OCI-LY3 (cell line): Measurements from ENCODE around the gene LAMA3.

Experiments used
- H2AFZ ChIP-seq: fragments of 200-600, 300-600 bp; shearing (Covaris generic); 2 replicates; pipeline ENCODE4 v1.6.0; 2014; ENCODE audit warnings: antibody characterized with exemption, low read depth, low read length
- H3K27ac ChIP-seq: fragments of 200-600, 300-600 bp; sonication (generic); 2 replicates; pipeline ENCODE4 v1.5.1; 2014; ENCODE audit warnings: mild to moderate bottlenecking, low read length, moderate library complexity, mixed read lengths
- H3K27me3 ChIP-seq: fragments of 200-600, 300-600 bp; sonication (generic); 2 replicates; pipeline ENCODE4 v1.6.1; 2014; ENCODE audit warnings: low read depth, low read length, mixed read lengths
- H3K36me3 ChIP-seq: fragments of 200-600, 300-600 bp; sonication (generic); replicated peaks from 2 replicates; pipeline ENCODE3; 2014; ENCODE audit warnings: low read depth, low read length, mixed read lengths
- H3K4me1 ChIP-seq: fragments of 300-600, 200-600 bp; sonication (generic); 2 replicates; pipeline ENCODE4 v1.6.1; 2014; ENCODE audit warnings: low read length, mixed read lengths
- H3K4me2 ChIP-seq: fragments of 200-600, 300-600 bp; sonication (generic); 2 replicates; pipeline ENCODE4 v1.6.1; 2014; ENCODE audit warnings: low read length, mixed read lengths
- H3K4me3 ChIP-seq: fragments of 300-600, 200-600 bp; sonication (generic); 2 replicates; pipeline ENCODE4 v1.5.1; 2014; ENCODE audit warnings: antibody characterized with exemption, mild to moderate bottlenecking, low read length, moderate library complexity
- H3K79me2 ChIP-seq: fragments of 300-600, 200-600 bp; shearing (Covaris generic); 2 replicates; pipeline ENCODE4 v1.6.1; 2014; ENCODE audit warnings: mild to moderate bottlenecking, low read length, mixed read lengths
- H3K9ac ChIP-seq: fragments of 300-600, 200-600 bp; shearing (Covaris generic); 2 replicates; pipeline ENCODE4 v1.6.0; 2014; ENCODE audit warnings: mild to moderate bottlenecking, low read length, moderate library complexity
- H3K9me3 ChIP-seq: fragments of 200-600, 300-600 bp; shearing (Covaris generic); 2 replicates; pipeline ENCODE4 v1.6.1; 2014; ENCODE audit warnings: low read length, mixed read lengths; ENCODE audit not compliant: insufficient read depth
- H4K20me1 ChIP-seq: fragments of 200-600, 300-600 bp; sonication (generic); 2 replicates; pipeline ENCODE4 v1.6.1; 2016; ENCODE audit warnings: low read length, mixed read lengths; ENCODE audit not compliant: insufficient read depth
- EZH2phosphoT487 ChIP-seq: fragments of 200-600 bp; shearing (Covaris generic); IDR thresholded peaks from 2 replicates; pipeline ENCODE4 v1.6.1; 2018; ENCODE audit warnings: antibody characterized with exemption, mixed run types, low read depth
- TF ChIP-seq, protein P1 (sequence below): fragments of 200-600, 300-600 bp; sonication (generic); IDR thresholded peaks from 2 replicates; pipeline ENCODE4 v1.5.1; 2014; ENCODE audit warnings: antibody characterized with exemption, low read length, low read depth

LAMA3 gene

DNA sequence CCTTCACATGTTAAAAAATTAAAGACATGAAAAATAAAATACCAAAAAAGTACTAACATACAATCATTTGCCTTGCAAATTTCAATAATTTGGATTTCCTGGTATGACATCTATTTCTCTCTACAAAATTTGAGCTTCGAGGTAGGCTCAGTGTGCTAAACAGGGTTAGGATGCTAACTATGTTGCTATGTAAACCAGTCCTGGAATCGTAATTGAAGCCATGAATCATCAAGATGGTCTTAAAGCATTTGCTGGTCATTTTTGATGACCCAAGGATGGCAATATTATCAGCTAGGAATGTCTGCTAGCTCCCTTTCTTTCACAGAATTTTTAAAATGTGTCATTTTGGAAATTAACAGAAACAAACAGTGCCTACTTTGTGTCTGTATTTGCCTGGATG lies 217.4 kb downstream of the LAMA3 start:
- Histone ChIP-seq H3K36me3 (no peaks in the 10 kb centered on the region), H2AFZ (no peak overlapping the region), H3K4me1 (peaks cover 10% of the 10 kb centered on the region), H3K79me2 (no peaks in the 10 kb centered on the region), H4K20me1 (no peaks in the 10 kb centered on the region), H3K27ac (no peak overlapping the region), H3K9ac (no peak overlapping the region), H3K4me3 (no peak overlapping the region), H3K27me3 (no peaks in the 10 kb centered on the region), H3K4me2 (no peak overlapping the region), H3K9me3 (no peaks in the 10 kb centered on the region)
- TF ChIP-seq, protein P1, sequence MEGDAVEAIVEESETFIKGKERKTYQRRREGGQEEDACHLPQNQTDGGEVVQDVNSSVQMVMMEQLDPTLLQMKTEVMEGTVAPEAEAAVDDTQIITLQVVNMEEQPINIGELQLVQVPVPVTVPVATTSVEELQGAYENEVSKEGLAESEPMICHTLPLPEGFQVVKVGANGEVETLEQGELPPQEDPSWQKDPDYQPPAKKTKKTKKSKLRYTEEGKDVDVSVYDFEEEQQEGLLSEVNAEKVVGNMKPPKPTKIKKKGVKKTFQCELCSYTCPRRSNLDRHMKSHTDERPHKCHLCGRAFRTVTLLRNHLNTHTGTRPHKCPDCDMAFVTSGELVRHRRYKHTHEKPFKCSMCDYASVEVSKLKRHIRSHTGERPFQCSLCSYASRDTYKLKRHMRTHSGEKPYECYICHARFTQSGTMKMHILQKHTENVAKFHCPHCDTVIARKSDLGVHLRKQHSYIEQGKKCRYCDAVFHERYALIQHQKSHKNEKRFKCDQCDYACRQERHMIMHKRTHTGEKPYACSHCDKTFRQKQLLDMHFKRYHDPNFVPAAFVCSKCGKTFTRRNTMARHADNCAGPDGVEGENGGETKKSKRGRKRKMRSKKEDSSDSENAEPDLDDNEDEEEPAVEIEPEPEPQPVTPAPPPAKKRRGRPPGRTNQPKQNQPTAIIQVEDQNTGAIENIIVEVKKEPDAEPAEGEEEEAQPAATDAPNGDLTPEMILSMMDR, result no peak
- TF ChIP-seq EZH2phosphoT487, result no peak

DNA sequence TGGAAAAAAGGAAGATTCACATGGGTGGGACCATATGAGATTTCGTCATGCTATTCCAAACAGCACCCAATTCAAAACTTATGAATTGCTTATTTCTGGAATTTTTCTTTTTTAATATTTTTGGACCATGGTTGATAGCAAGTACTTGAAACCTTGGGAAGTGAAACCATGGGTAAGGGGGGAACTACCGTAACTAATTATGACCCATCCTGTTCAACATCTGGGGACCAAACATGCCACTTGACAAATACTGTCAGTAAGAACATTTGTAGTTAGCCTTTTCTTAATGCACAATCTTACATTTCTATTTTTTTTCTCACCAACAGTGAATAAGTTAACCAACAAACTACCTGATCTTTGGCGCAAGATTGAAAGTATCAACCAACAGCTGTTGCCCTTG lies 219.6 kb downstream of the LAMA3 start:
- no peaks in the 10 kb centered on the region for H3K27me3 ChIP-seq
- no peaks in the 10 kb centered on the region for H4K20me1 ChIP-seq
- H2AFZ ChIP-seq, result no peak overlapping the region
- H3K4me1 ChIP-seq, result peaks cover 10% of the 10 kb centered on the region
- no peak overlapping the region for H3K4me2 ChIP-seq
- no peaks in the 10 kb centered on the region for H3K9me3 ChIP-seq
- TF ChIP-seq, protein P1, result no peak
- TF ChIP-seq EZH2phosphoT487, result no peak
- H3K4me3 ChIP-seq, result no peak overlapping the region
- H3K79me2 ChIP-seq, result no peaks in the 10 kb centered on the region
- H3K9ac ChIP-seq, result no peak overlapping the region
- H3K27ac ChIP-seq, result no peak overlapping the region
- H3K36me3 ChIP-seq, result no peaks in the 10 kb centered on the region

DNA sequence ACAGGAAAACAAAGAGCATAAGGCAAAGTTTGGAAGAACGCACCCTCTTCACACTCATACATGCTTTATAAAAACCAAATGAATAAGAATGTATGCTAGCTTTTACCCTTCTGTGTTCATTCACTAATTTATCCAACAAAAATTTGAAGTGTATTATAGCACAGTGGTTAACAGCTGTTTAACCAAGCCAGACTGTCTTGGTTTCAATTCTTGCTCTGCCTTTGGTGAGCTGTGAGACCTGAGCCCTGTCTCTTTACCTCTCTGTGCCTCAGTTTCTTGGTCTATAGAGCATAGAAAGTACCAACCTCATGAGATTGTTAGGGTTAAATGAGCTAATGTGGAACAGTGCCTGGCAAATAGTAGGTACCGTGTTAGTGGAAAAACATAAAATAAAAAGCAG lies 220.8 kb downstream of the LAMA3 start:
- no peaks in the 10 kb centered on the region for H4K20me1 ChIP-seq
- no peaks in the 10 kb centered on the region for H3K36me3 ChIP-seq
- TF ChIP-seq, protein P1, result no peak
- TF ChIP-seq EZH2phosphoT487, result no peak
- H3K9me3 ChIP-seq, result no peaks in the 10 kb centered on the region
- H3K27ac ChIP-seq, result no peak overlapping the region
- no peaks in the 10 kb centered on the region for H3K79me2 ChIP-seq
- no peaks in the 10 kb centered on the region for H3K27me3 ChIP-seq
- no peak overlapping the region for H3K4me2 ChIP-seq
- H2AFZ ChIP-seq, result no peak overlapping the region
- peaks cover 10% of the 10 kb centered on the region for H3K4me1 ChIP-seq
- no peak overlapping the region for H3K4me3 ChIP-seq
- no peak overlapping the region for H3K9ac ChIP-seq

DNA sequence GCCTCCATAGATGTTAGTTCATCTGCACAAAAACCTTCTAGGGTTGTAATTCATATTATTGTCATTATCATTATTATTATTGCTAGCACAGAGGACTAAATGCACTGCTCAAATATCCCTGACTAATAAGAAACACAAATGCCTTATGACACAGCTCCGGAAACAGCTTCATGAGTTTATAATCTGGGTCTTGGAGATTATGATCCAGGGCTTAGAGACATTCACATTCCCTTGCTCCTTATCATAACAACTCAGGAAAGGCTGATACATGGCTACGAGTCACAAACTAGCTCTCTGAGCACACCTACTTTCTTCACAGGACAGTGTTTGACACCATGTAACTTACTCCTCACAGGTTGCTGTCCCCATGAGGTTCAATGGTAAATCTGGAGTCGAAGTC lies 223.1 kb downstream of the LAMA3 start:
- Histone ChIP-seq H3K79me2 (no peaks in the 10 kb centered on the region), H4K20me1 (no peaks in the 10 kb centered on the region), H3K9me3 (no peaks in the 10 kb centered on the region), H3K27me3 (no peaks in the 10 kb centered on the region; the same call in 1 of the 2 replicates), H3K27ac (no peak overlapping the region), H3K4me2 (no peak overlapping the region), H3K36me3 (no peaks in the 10 kb centered on the region), H3K9ac (no peak overlapping the region), H3K4me3 (no peak overlapping the region), H3K4me1 (peaks cover 7% of the 10 kb centered on the region), H2AFZ (no peak overlapping the region)
- TF ChIP-seq, protein P1, result no peak
- TF ChIP-seq EZH2phosphoT487, result no peak
